ENCODE data around the gene CLEC4C. TPM values are rescaled to one million over a fixed set of nuclear protein-coding genes. Genes with fewer than 3 reads are reported as not detected.
"Not testable (repeated sequence)": the region's sequence is repeated elsewhere in the genome, so short reads cannot be mapped to it uniquely, and the experiment has no call there.

The CLEC4C gene
- total RNA-seq, 1 donor from 2014 or later: not detected

DNA sequence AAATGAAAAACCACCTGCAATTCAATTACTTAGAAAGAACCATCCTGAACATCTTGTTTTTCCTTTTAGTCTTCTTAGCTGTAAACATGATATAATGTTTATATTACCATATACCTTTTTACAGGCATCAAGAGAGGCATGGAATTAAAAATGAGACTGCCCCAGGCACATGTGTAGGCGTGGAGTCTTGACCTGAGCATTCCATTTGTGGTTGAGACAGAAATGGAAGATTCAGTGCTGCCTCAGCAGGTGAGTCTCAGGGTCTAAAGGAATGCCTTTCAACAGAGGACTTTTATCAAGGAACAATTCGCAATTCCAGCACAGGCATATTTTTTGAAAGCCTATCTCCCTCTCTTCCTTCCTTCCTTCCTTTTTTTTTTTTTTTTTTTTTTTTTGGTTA lies 9.8 kb upstream of the CLEC4C start:
- Mint-ChIP-seq H3K27me3 (ENCODE audit: low read depth) (peaks cover 9% of the 10 kb centered on the region), H3K4me3 (ENCODE audit: unreplicated experiment) (no peak overlapping the region), H3K36me3 (ENCODE audit: low read depth) (no peaks in the 10 kb centered on the region), H3K9me3 (ENCODE audit: low read depth) (no peaks in the 10 kb centered on the region), H3K27ac (ENCODE audit: unreplicated experiment) (no peak overlapping the region), H3K4me1 (ENCODE audit: low read depth) (no peaks in the 10 kb centered on the region)
- DNase-seq (ENCODE audit: low spot score): peak; percentile 2
- TF ChIP-seq, protein P1, sequence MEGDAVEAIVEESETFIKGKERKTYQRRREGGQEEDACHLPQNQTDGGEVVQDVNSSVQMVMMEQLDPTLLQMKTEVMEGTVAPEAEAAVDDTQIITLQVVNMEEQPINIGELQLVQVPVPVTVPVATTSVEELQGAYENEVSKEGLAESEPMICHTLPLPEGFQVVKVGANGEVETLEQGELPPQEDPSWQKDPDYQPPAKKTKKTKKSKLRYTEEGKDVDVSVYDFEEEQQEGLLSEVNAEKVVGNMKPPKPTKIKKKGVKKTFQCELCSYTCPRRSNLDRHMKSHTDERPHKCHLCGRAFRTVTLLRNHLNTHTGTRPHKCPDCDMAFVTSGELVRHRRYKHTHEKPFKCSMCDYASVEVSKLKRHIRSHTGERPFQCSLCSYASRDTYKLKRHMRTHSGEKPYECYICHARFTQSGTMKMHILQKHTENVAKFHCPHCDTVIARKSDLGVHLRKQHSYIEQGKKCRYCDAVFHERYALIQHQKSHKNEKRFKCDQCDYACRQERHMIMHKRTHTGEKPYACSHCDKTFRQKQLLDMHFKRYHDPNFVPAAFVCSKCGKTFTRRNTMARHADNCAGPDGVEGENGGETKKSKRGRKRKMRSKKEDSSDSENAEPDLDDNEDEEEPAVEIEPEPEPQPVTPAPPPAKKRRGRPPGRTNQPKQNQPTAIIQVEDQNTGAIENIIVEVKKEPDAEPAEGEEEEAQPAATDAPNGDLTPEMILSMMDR (IDR thresholded peaks at IDR 0.05): no peak

DNA sequence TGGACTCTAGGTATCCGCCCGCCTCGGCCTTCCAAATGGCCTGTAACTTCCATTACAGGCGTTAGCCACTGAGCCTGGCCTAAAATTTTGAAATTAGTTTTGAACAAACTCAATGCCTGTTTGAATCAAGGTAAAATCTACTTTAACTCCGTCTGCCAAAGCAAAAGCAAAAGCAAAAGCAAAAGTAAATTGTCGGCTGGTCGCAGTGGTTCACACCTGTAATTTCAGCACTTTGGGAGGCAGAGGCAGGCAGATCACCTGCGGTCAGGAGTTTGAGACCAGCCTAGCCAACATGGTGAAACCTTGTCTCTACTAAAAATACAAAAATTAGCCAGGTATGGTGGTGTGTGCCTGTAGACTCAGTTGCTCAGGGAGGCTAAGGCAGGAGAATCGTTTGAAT lies 8.5 kb upstream of the CLEC4C start:
- not testable (repeated sequence) for H3K4me1 Mint-ChIP-seq (ENCODE audit: low read depth); H3K27ac Mint-ChIP-seq (ENCODE audit: unreplicated experiment); H3K9me3 Mint-ChIP-seq (ENCODE audit: low read depth); H3K4me3 Mint-ChIP-seq (ENCODE audit: unreplicated experiment); H3K27me3 Mint-ChIP-seq (ENCODE audit: low read depth); H3K36me3 Mint-ChIP-seq (ENCODE audit: low read depth)
- DNase-seq (ENCODE audit: low spot score): peak; percentile 12

DNA sequence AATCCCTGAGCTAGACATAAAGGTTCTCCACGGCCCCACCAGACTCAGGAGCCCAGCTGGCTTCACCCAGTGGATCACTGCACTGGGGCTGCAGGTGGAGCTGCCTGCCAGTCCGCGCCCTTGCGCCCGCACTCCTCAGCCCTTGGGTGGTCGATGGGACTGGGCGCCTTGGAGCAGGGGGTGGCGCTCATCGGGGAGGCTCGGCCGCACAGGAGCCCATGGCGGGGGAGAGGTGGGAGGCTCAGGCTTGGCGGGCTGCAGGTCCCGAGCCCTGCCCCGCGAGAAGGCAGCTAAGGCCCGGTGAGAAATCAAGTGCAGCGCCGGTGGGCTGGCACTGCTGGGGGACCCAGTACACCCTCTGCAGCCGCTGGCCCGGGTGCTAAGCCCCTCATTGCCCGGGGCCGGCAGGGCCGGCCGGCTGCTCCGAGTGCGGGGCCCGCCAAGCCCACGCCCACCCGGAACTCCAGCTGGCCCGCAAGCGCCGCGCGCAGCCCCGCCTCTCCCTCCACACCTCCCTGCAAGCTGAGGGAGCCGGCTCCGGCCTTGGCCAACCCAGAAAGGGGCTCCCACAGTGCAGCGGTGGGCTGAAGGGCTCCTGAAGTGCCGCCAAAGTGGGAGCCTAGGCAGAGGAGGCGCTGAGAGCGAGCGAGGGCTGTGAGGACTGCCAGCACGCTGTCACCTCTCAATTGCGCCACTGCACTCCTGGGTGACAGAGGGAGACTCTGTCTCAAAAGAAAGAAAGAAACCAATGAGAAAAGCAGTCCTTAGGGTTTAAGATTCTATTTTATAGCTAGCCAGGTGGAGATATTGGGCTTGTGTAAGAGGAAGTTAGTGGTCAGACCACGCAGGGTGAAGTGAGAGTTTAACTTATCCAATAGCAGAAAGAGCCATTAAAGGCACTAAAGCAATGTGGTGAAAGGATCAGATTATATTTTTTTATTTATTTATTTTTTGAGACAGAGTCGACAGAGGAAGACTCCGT lies 5.1 kb upstream of the CLEC4C start:
- H3K4me3 Mint-ChIP-seq (ENCODE audit: unreplicated experiment); H3K36me3 Mint-ChIP-seq (ENCODE audit: low read depth); H3K9me3 Mint-ChIP-seq (ENCODE audit: low read depth); H3K4me1 Mint-ChIP-seq (ENCODE audit: low read depth); H3K27ac Mint-ChIP-seq (ENCODE audit: unreplicated experiment); H3K27me3 Mint-ChIP-seq (ENCODE audit: low read depth): not testable (repeated sequence)
- peak; percentile 83 for DNase-seq (ENCODE audit: low spot score)

DNA sequence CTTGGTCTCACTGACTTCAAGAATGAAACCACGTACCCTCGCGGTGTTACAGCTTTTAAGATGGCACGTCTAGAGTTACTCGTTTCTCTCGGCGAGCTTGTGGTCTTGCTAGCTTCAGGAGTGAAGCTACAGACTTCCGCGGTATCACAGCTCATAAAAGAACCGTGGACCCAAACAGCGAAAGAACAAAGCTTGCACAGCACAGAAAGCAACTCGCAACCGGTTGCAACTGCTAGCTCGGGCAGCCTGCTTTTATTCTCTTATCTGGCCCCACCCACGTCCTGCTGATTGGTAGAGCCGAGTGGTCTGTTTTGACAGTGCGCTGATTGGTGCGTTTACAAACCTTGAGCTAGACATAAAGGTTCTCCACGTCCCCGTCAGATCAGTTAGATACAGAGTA lies 4.2 kb upstream of the CLEC4C start:
- peaks cover 2% of the 10 kb centered on the region for H3K27me3 Mint-ChIP-seq (ENCODE audit: low read depth)
- no peaks in the 10 kb centered on the region for H3K36me3 Mint-ChIP-seq (ENCODE audit: low read depth)
- TF ChIP-seq, protein P1 (IDR thresholded peaks at IDR 0.05): no peak
- no peaks in the 10 kb centered on the region for H3K4me1 Mint-ChIP-seq (ENCODE audit: low read depth)
- no peak overlapping the region for H3K27ac Mint-ChIP-seq (ENCODE audit: unreplicated experiment)
- DNase-seq (ENCODE audit: low spot score): peak; percentile 25
- no peaks in the 10 kb centered on the region for H3K9me3 Mint-ChIP-seq (ENCODE audit: low read depth)
- H3K4me3 Mint-ChIP-seq (ENCODE audit: unreplicated experiment): no peak overlapping the region

DNA sequence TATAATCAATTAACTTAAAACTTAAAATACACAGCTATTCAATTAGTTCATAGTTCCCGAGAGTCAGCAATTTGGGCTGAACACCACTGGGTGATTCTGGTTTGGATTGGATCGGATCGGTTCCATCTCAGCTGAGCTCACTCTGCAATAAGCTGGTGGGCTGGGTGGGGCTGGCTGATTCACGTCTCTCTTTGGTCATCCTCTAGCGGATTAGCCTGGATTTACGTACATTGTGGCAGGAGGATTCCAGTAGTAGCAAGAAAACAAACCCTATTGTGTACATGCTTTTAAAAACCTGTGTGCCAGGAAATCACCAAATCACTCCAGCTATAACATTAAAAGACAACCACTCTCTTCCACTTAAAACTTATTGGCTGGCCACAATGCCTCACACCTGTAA lies 3.2 kb upstream of the CLEC4C start:
- H3K4me1 Mint-ChIP-seq (ENCODE audit: low read depth): no peaks in the 10 kb centered on the region
- peak; percentile 27 for DNase-seq (ENCODE audit: low spot score)
- no peaks in the 10 kb centered on the region for H3K9me3 Mint-ChIP-seq (ENCODE audit: low read depth)
- H3K4me3 Mint-ChIP-seq (ENCODE audit: unreplicated experiment): no peak overlapping the region
- H3K27me3 Mint-ChIP-seq (ENCODE audit: low read depth): peaks cover 2% of the 10 kb centered on the region
- no peak overlapping the region for H3K27ac Mint-ChIP-seq (ENCODE audit: unreplicated experiment)
- TF ChIP-seq, protein P1 (IDR thresholded peaks at IDR 0.05): no peak
- no peaks in the 10 kb centered on the region for H3K36me3 Mint-ChIP-seq (ENCODE audit: low read depth)

DNA sequence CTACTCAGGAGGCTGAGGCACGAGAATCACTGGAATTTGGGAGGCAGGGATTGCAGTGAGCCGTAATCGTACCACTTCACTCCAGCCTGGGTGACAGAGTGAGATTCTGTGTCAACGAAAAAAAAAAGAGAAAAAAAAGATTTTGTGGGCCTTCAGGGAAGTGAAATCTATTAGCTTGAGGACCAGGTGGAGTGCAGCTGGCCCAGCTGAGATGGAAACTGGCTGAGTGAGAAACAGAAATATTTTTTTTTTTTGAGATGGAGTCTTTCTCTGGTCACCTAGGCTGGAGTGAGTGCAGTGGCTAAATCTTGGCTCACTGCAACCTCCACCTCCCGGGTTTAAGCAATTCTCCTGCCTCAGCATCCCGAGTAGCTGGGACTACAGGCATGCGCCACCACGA lies 2.3 kb upstream of the CLEC4C start:
- Mint-ChIP-seq H3K9me3 (ENCODE audit: low read depth) (no peaks in the 10 kb centered on the region), H3K36me3 (ENCODE audit: low read depth) (no peaks in the 10 kb centered on the region), H3K4me1 (ENCODE audit: low read depth) (no peaks in the 10 kb centered on the region), H3K4me3 (ENCODE audit: unreplicated experiment) (no peak overlapping the region), H3K27ac (ENCODE audit: unreplicated experiment) (no peak overlapping the region), H3K27me3 (ENCODE audit: low read depth) (peaks cover 2% of the 10 kb centered on the region)
- TF ChIP-seq, protein P1 (IDR thresholded peaks at IDR 0.05): no peak
- DNase-seq (ENCODE audit: low spot score): no peak
